CD4-positive, alpha-beta T cell (primary cell): Measurements from ENCODE around the gene CCDC74B. TPM values are rescaled to one million over a fixed set of nuclear protein-coding genes. Genes with fewer than 3 reads are reported as not detected.
"Not testable (repeated sequence)": the region's sequence is repeated elsewhere in the genome, so short reads cannot be mapped to it uniquely, and the experiment has no call there.

ENCODE experiments used
- ATAC-seq: fragments of 200-7000 bp; cut with Tn5 transposase; one replicate; pipeline ENCODE4 v1.10.0; 2022; ENCODE audit warnings: mild to moderate bottlenecking; ENCODE audit not compliant: poor library complexity
- CTCF ChIA-PET: fragments of 350-600 bp; sonication (Branson Sonifier 250); formaldehyde crosslinking; loops from one replicate; lab custom pipeline; 2021; ENCODE audit warnings: antibody characterized with exemption, inconsistent platforms; lab: Charles Lee
- POLR2A ChIA-PET: fragments of 350-600 bp; sonication (Branson Sonifier 250); formaldehyde crosslinking; loops from one replicate; lab custom pipeline; 2021; ENCODE audit warnings: antibody characterized with exemption, inconsistent platforms; lab: Charles Lee
- DNase-seq, 14 experiments: peaks; one replicate each; pipeline ENCODE4 v3.0.0-alpha.2; 2013 to 2020; ENCODE audit warnings: mixed read lengths in 2 of 14
- H3K27ac ChIP-seq, 2 donors: one replicate each; pipeline versions ENCODE4 v1.5.1 to v1.7.0; 2013; ENCODE audit warnings: low read length in 2 of 2, low read depth in 1 of 2, mild to moderate bottlenecking in 1 of 2
- H3K27me3 ChIP-seq, 2 experiments: 1 replicate in 1 of 2; 2 replicates in 1 of 2; pipeline versions ENCODE4 v1.6.1 to v1.7.0; 2013; ENCODE audit warnings: low read length in 2 of 2, control low read depth in 1 of 2, mild to moderate bottlenecking in 1 of 2, moderate library complexity in 1 of 2; ENCODE audit not compliant: insufficient read depth in 2 of 2, control insufficient read depth in 1 of 2
- H3K36me3 ChIP-seq: one replicate; pipeline ENCODE4 v1.6.1; 2013; ENCODE audit warnings: low read length, control low read depth; ENCODE audit not compliant: insufficient read depth
- H3K4me1 ChIP-seq: one replicate; pipeline ENCODE4 v1.6.1; 2013; ENCODE audit warnings: low read length, control low read depth; ENCODE audit not compliant: insufficient read depth
- H3K4me3 ChIP-seq: one replicate; pipeline ENCODE4 v1.5.1; 2013; ENCODE audit warnings: mild to moderate bottlenecking, low read length, moderate library complexity
- H3K9me3 ChIP-seq, 2 experiments: 1 replicate in 1 of 2; 2 replicates in 1 of 2; pipeline versions ENCODE4 v1.6.1 to v1.7.0; 2013; ENCODE audit warnings: low read length in 2 of 2, mild to moderate bottlenecking in 2 of 2, control low read depth in 1 of 2, moderate library complexity in 1 of 2; ENCODE audit not compliant: control insufficient read depth in 1 of 2, insufficient read depth in 1 of 2
- H3K27ac Mint-ChIP-seq: one replicate; pipeline ENCODE4 v1.8.0; 2020; ENCODE audit warnings: mixed read lengths
- H3K27me3 Mint-ChIP-seq: one replicate; pipeline ENCODE4 v1.8.0; 2021; ENCODE audit warnings: mixed read lengths
- H3K36me3 Mint-ChIP-seq: one replicate; pipeline ENCODE4 v1.8.0; 2021; ENCODE audit warnings: low read depth, mixed read lengths
- H3K4me1 Mint-ChIP-seq: one replicate; pipeline ENCODE4 v1.8.0; 2021; ENCODE audit warnings: low read depth, mixed read lengths
- H3K4me3 Mint-ChIP-seq: one replicate; pipeline ENCODE4 v1.8.0; 2020; ENCODE audit warnings: mild to moderate bottlenecking, mixed read lengths
- H3K9me3 Mint-ChIP-seq: one replicate; pipeline ENCODE4 v1.8.0; 2020; ENCODE audit warnings: mixed read lengths
- intact Hi-C, 2 experiments: fragments of 100-400 bp; cut with DNase I in 1 of 2; cut with micrococcal nuclease in 1 of 2; formaldehyde crosslinking; loops; one replicate each; pipeline versions ENCODE4 v1.15.1 to v1.9.0; 2023 to 2025; cut with DNase I, micrococcal nuclease
- total RNA-seq, 174 experiments: library from RNA in 2 of 174; stranded (reverse) in 2 of 174; gene quantifications; one replicate each; pipeline ENCODE4 v1.2.3 and lab custom pipeline; 2021 to 2026

CCDC74B gene
- total RNA-seq, 2 experiments from 2014 or later: 0.38 to 0.56 TPM

DNA sequence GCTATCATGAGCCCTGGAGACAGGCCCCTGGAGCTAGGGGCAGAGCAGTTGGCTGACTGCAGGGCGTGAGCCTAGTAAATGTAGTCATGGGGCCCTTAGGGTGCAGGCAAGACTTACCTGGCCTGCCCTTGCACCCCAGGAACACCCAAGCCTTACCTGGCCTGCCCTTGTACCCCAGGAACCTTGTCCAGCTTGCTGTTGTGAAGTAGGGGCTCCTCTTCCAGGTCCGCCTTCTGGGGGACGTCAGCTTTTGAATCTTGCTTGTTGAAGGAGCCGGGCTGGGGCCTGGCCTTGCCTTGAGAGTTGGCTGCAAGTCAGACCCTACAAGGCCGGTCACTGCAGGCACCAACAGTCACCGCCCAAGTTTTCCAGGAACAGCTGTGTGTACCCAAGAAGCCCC lies 3.9 kb downstream of the CCDC74B start:
- POLR2A ChIA-PET, H3K36me3 Mint-ChIP-seq, DNase-seq, H3K27ac Mint-ChIP-seq, H3K4me3 Mint-ChIP-seq, H3K9me3 ChIP-seq, H3K4me1 ChIP-seq, intact Hi-C loops, H3K36me3 ChIP-seq, H3K4me1 Mint-ChIP-seq, H3K27me3 ChIP-seq, H3K4me3 ChIP-seq, CTCF ChIA-PET, H3K9me3 Mint-ChIP-seq, H3K27ac ChIP-seq, ATAC-seq, H3K27me3 Mint-ChIP-seq: not testable (repeated sequence)

- H3K4me1 Mint-ChIP-seq, DNase-seq, H3K4me1 ChIP-seq, ATAC-seq, H3K4me3 ChIP-seq, H3K4me3 Mint-ChIP-seq, H3K9me3 Mint-ChIP-seq, H3K27ac Mint-ChIP-seq, H3K27ac ChIP-seq, H3K36me3 ChIP-seq, H3K27me3 ChIP-seq, H3K36me3 Mint-ChIP-seq, POLR2A ChIA-PET, H3K9me3 ChIP-seq, H3K27me3 Mint-ChIP-seq, CTCF ChIA-PET, intact Hi-C loops: not testable (repeated sequence)
Observed at GRCh38 chr2:130140516-130140915, 4.4 kb downstream of the CCDC74B start.

DNA sequence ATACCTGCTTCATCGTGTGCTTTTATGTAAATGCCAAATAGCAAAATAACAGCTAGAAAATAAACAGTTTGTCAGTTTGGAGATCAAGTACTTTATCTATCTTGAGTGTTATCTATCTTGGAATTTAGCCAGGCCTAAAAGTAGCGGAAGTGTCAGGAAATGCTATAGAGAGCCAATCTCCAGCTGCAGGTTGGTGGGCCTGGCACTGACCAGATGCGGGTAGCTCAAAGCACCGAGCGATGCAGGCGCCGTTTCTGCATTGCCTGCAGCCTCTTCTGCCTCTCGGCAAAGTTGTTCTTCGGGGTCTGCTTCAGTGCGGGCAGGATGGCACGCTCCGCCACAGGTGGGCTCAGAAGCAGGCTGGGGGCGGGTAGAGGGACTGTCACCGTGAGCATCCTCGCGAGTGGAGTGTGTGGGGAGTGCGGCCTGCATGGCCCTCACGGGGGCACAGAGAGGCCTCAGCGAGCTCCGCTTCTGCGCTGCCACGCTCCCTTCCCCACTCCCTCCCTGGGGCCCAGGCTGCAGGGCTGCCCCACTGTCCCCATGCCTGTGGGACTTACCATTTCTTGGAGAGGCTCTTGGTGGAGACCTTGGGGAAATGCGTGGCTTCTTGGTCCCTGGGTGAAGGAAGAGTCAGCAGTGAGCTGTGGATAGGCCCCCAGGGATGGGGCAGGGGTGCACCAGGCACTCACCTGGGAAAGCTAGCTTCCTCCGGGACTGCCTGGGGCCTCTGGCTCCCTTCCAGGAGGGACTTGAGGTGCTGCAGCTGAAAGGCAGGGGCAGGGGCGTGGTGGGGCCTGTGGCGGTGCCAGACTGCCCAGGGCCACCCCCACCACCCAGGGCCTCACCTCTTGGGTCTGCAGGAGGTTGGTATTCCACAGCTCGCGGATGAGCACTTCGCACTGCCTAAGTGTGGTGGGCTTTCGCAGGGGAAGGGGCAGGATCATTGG lies 5.3 kb downstream of the CCDC74B start:
- intact Hi-C loops, H3K27me3 Mint-ChIP-seq, ATAC-seq, POLR2A ChIA-PET, H3K27me3 ChIP-seq, H3K9me3 Mint-ChIP-seq, H3K4me3 Mint-ChIP-seq, H3K27ac ChIP-seq, H3K4me1 Mint-ChIP-seq, H3K4me3 ChIP-seq, H3K36me3 ChIP-seq, CTCF ChIA-PET, H3K4me1 ChIP-seq, DNase-seq, H3K36me3 Mint-ChIP-seq, H3K27ac Mint-ChIP-seq, H3K9me3 ChIP-seq: not testable (repeated sequence)

- H3K4me3 ChIP-seq, H3K4me1 ChIP-seq, H3K9me3 Mint-ChIP-seq, H3K27ac ChIP-seq, H3K27ac Mint-ChIP-seq, H3K4me3 Mint-ChIP-seq, CTCF ChIA-PET, H3K4me1 Mint-ChIP-seq, H3K27me3 ChIP-seq, DNase-seq, H3K36me3 ChIP-seq, POLR2A ChIA-PET, H3K27me3 Mint-ChIP-seq, H3K36me3 Mint-ChIP-seq, ATAC-seq, H3K9me3 ChIP-seq, intact Hi-C loops: not testable (repeated sequence)
Observed at GRCh38 chr2:130138841-130139251, 6.1 kb downstream of the CCDC74B start.

- intact Hi-C loops, H3K27me3 Mint-ChIP-seq, H3K27ac ChIP-seq, H3K9me3 Mint-ChIP-seq, H3K4me1 Mint-ChIP-seq, ATAC-seq, H3K36me3 Mint-ChIP-seq, POLR2A ChIA-PET, H3K4me3 Mint-ChIP-seq, DNase-seq, H3K4me1 ChIP-seq, H3K27me3 ChIP-seq, CTCF ChIA-PET, H3K9me3 ChIP-seq, H3K4me3 ChIP-seq, H3K36me3 ChIP-seq, H3K27ac Mint-ChIP-seq: not testable (repeated sequence)
Observed at GRCh38 chr2:130138326-130138725, 6.6 kb downstream of the CCDC74B start.

- CTCF ChIA-PET, H3K27me3 ChIP-seq, H3K27me3 Mint-ChIP-seq, H3K27ac Mint-ChIP-seq, H3K4me1 ChIP-seq, H3K36me3 Mint-ChIP-seq, intact Hi-C loops, H3K4me1 Mint-ChIP-seq, DNase-seq, POLR2A ChIA-PET, H3K36me3 ChIP-seq, H3K4me3 Mint-ChIP-seq, H3K9me3 ChIP-seq, H3K27ac ChIP-seq, H3K9me3 Mint-ChIP-seq, ATAC-seq, H3K4me3 ChIP-seq: not testable (repeated sequence)
Observed at GRCh38 chr2:130137118-130137517, 7.8 kb downstream of the CCDC74B start.

GRCh38 chr2:130136546-130136945 lies 8.4 kb downstream of the CCDC74B start:
- POLR2A ChIA-PET, H3K9me3 Mint-ChIP-seq, H3K4me1 ChIP-seq, H3K27ac Mint-ChIP-seq, H3K4me3 ChIP-seq, DNase-seq, H3K9me3 ChIP-seq, ATAC-seq, H3K27ac ChIP-seq, H3K36me3 ChIP-seq, H3K27me3 Mint-ChIP-seq, H3K36me3 Mint-ChIP-seq, H3K27me3 ChIP-seq, H3K4me1 Mint-ChIP-seq, intact Hi-C loops, CTCF ChIA-PET, H3K4me3 Mint-ChIP-seq: not testable (repeated sequence)
